Epithelial cell of proximal tubule (primary cell): ENCODE results near the gene TOM1. TPM values are rescaled to one million over a fixed set of nuclear protein-coding genes. Genes with fewer than 3 reads are reported as not detected.

Source experiments
- DNase-seq: peaks from one replicate; pipeline ENCODE4 v3.0.0-alpha.2; 2011; ENCODE audit warnings: low read depth
- H3K4me3 ChIP-seq: 2 replicates; pipeline ENCODE4 v1.5.1; 2011; ENCODE audit warnings: low read depth, mild to moderate bottlenecking, low read length
- CTCF ChIP-seq: conservative IDR thresholded peaks from 2 replicates; pipeline ENCODE4 v1.5.1; 2012; ENCODE audit warnings: low read depth, mild to moderate bottlenecking, low read length
- total RNA-seq: library from RNA; depleted of rRNA; stranded (reverse); fragments of >200 nt; gene quantifications from 2 replicates; pipeline ENCODE4 v1.2.3, GENCODE V29; 2015

The TOM1 gene
- total RNA-seq, 1 donor from 2014 or later = 24.0 TPM

GRCh38 chr22:35384975-35385588 is 85.4 kb downstream of the TOM1 start:
- TF ChIP-seq CTCF = no peak
- no peak overlapping the region for H3K4me3 ChIP-seq
- DNase-seq = no peak

- H3K4me3 ChIP-seq = no peak overlapping the region
- no peak for DNase-seq
- no peak for TF ChIP-seq CTCF
These were observed 87.1 kb downstream of the TOM1 start for GRCh38 chr22:35386670-35387288.

GRCh38 chr22:35390933-35391332 is 91.2 kb downstream of the TOM1 start:
- no peak for TF ChIP-seq CTCF
- no peak for DNase-seq
- no peak overlapping the region for H3K4me3 ChIP-seq

GRCh38 chr22:35392357-35392756 is 92.7 kb downstream of the TOM1 start:
- no peak for DNase-seq
- no peak overlapping the region for H3K4me3 ChIP-seq
- TF ChIP-seq CTCF = no peak

GRCh38 chr22:35393116-35394010 is 93.7 kb downstream of the TOM1 start:
- TF ChIP-seq CTCF = no peak
- no peak for DNase-seq

GRCh38 chr22:35394011-35394312 is 94.3 kb downstream of the TOM1 start:
- H3K4me3 ChIP-seq = no peak overlapping the region
- no peak for TF ChIP-seq CTCF
- no peak for DNase-seq

More at GRCh38 chr22:35393116-35394010, 93.7 kb downstream of the TOM1 start:
- H3K4me3 ChIP-seq = no peak overlapping the region
